Naive B cell (primary cell): ENCODE measurements around the gene NRP2. TPM values are rescaled to one million over a fixed set of nuclear protein-coding genes. Genes with fewer than 3 reads are reported as not detected.

Experiments used
- ATAC-seq, 2 donors: fragments of 150-1000 bp; cut with Tn5 transposase; 2 replicates each; pipeline ENCODE4 v1.10.0; 2021; ENCODE audit warnings: low read depth in 2 of 2, mild to moderate bottlenecking in 2 of 2, moderate library complexity in 2 of 2
- DNase-seq: peaks from one replicate; pipeline ENCODE4 v3.0.0; 2022
- H3K27ac Mint-ChIP-seq, 6 donors: one replicate each; pipeline ENCODE4 v1.8.0; 2020 to 2022; ENCODE audit warnings: mild to moderate bottlenecking in 6 of 6, mixed read lengths in 6 of 6, moderate library complexity in 5 of 6, inconsistent platforms in 2 of 6
- H3K27me3 Mint-ChIP-seq, 3 donors: one replicate each; pipeline ENCODE4 v1.8.0; 2021 to 2022; ENCODE audit warnings: mixed read lengths in 3 of 3, mild to moderate bottlenecking in 1 of 3
- H3K36me3 Mint-ChIP-seq, 2 donors: one replicate each; pipeline ENCODE4 v1.8.0; 2020 to 2022; ENCODE audit warnings: mixed read lengths in 2 of 2, inconsistent platforms in 1 of 2, mild to moderate bottlenecking in 1 of 2
- H3K4me1 Mint-ChIP-seq, 3 donors: one replicate each; pipeline ENCODE4 v1.8.0; 2020 to 2022; ENCODE audit warnings: mixed read lengths in 3 of 3, inconsistent platforms in 1 of 3, mild to moderate bottlenecking in 1 of 3, moderate library complexity in 1 of 3
- H3K4me3 Mint-ChIP-seq, 8 donors: one replicate each; pipeline ENCODE4 v1.8.0; 2020 to 2022; ENCODE audit warnings: mild to moderate bottlenecking in 8 of 8, mixed read lengths in 8 of 8, moderate library complexity in 8 of 8, inconsistent platforms in 2 of 8
- H3K9me3 Mint-ChIP-seq, 7 donors: one replicate each; pipeline ENCODE4 v1.8.0; 2020 to 2022; ENCODE audit warnings: mixed read lengths in 7 of 7, mild to moderate bottlenecking in 5 of 7, inconsistent platforms in 2 of 7, moderate library complexity in 1 of 7
- polyA plus RNA-seq, 6 donors: library from polyadenylated mRNA; unstranded; fragments of 300-500 nt; fragmentation: Illumina TruSeq; gene quantifications; one replicate each; pipeline ENCODE4 v1.2.3, GENCODE V29; 2021; ENCODE audit warnings: low read depth in 6 of 6

Gene NRP2
- polyA plus RNA-seq, 6 donors from 2014 or later: 0.49 to 7.6 (median 2.0) TPM

- peaks cover 0 to 30% (median 6%) of the 10 kb centered on the region in 3 donors for H3K27me3 Mint-ChIP-seq
- no peak overlapping the region for H3K27ac Mint-ChIP-seq
- no peak for DNase-seq
- peaks cover 5 to 15% (median 8%) of the 10 kb centered on the region in 3 donors for H3K4me1 Mint-ChIP-seq
- H3K36me3 Mint-ChIP-seq: peaks cover 0 to 7% of the 10 kb centered on the region in 2 donors
- H3K9me3 Mint-ChIP-seq: peaks cover 0 to 14% (median 0%) of the 10 kb centered on the region in 7 donors
- H3K4me3 Mint-ChIP-seq: no peak overlapping the region
- ATAC-seq: no peak
These were observed 16.5 kb upstream of the NRP2 start for GRCh38 chr2:205665791-205666190.

GRCh38 chr2:205670292-205670691 lies 12.0 kb upstream of the NRP2 start:
- H3K4me1 Mint-ChIP-seq: no peaks in the 10 kb centered on the region
- peaks cover 0 to 14% (median 0%) of the 10 kb centered on the region in 7 donors for H3K9me3 Mint-ChIP-seq
- H3K27me3 Mint-ChIP-seq: peaks cover 9 to 39% (median 15%) of the 10 kb centered on the region in 3 donors

GRCh38 chr2:205673312-205673711 lies 9.0 kb upstream of the NRP2 start:
- no peak overlapping the region for H3K27ac Mint-ChIP-seq
- H3K4me3 Mint-ChIP-seq: no peak overlapping the region
- no peaks in the 10 kb centered on the region for H3K4me1 Mint-ChIP-seq
- peaks cover 0 to 3% (median 0%) of the 10 kb centered on the region in 7 donors for H3K9me3 Mint-ChIP-seq
- ATAC-seq (no peak), DNase-seq (no peak)
- no peaks in the 10 kb centered on the region for H3K36me3 Mint-ChIP-seq
- H3K27me3 Mint-ChIP-seq: peaks cover 9 to 32% (median 15%) of the 10 kb centered on the region in 3 donors

More at GRCh38 chr2:205670292-205670691, 12.0 kb upstream of the NRP2 start:
- no peak overlapping the region for H3K4me3 Mint-ChIP-seq
- no peak for DNase-seq
- peaks cover 0 to 7% of the 10 kb centered on the region in 2 donors for H3K36me3 Mint-ChIP-seq
- ATAC-seq: no peak
- no peak overlapping the region for H3K27ac Mint-ChIP-seq

- ATAC-seq (peak; percentile 34 to 47), DNase-seq (peak; percentile 16)
- H3K27ac Mint-ChIP-seq: no peak overlapping the region
- no peaks in the 10 kb centered on the region for H3K36me3 Mint-ChIP-seq
- H3K4me3 Mint-ChIP-seq: no peak overlapping the region
- peaks cover 10 to 11% (median 10%) of the 10 kb centered on the region in 3 donors for H3K4me1 Mint-ChIP-seq
- H3K27me3 Mint-ChIP-seq: peaks cover 13 to 20% (median 14%) of the 10 kb centered on the region in 3 donors
- H3K9me3 Mint-ChIP-seq: no peaks in the 10 kb centered on the region
These were observed 6.3 kb upstream of the NRP2 start for GRCh38 chr2:205675861-205676516.

GRCh38 chr2:205678541-205679142 lies 3.7 kb upstream of the NRP2 start:
- Mint-ChIP-seq H3K4me1 (peaks cover 27 to 34% (median 29%) of the 10 kb centered on the region in 3 donors), H3K27me3 (peaks cover 6 to 26% (median 15%) of the 10 kb centered on the region in 3 donors), H3K27ac (no peak overlapping the region), H3K4me3 (peak overlapping the region in 1 of 8 donors; percentile 14), H3K36me3 (no peaks in the 10 kb centered on the region), H3K9me3 (no peaks in the 10 kb centered on the region)
- no peak for ATAC-seq
- DNase-seq: no peak

GRCh38 chr2:205679410-205680009 lies 2.8 kb upstream of the NRP2 start:
- Mint-ChIP-seq H3K4me3 (peak overlapping the region in 2 of 8 donors; percentile 66 to 76), H3K36me3 (no peaks in the 10 kb centered on the region)

GRCh38 chr2:205680067-205680466 lies 2.2 kb upstream of the NRP2 start:
- Mint-ChIP-seq H3K36me3 (no peaks in the 10 kb centered on the region), H3K4me1 (peaks cover 39 to 45% (median 44%) of the 10 kb centered on the region in 3 donors), H3K9me3 (no peaks in the 10 kb centered on the region), H3K27ac (no peak overlapping the region), H3K27me3 (peaks cover 14 to 40% (median 20%) of the 10 kb centered on the region in 3 donors), H3K4me3 (peak overlapping the region in 4 of 8 donors; percentile 66 to 83 (median 76))
- ATAC-seq: peak; percentile 13 to 22
- DNase-seq: peak; percentile 28

More at GRCh38 chr2:205679410-205680009, 2.8 kb upstream of the NRP2 start:
- DNase-seq: no peak
- H3K9me3 Mint-ChIP-seq: no peaks in the 10 kb centered on the region
- H3K4me1 Mint-ChIP-seq: peaks cover 35 to 40% (median 38%) of the 10 kb centered on the region in 3 donors
- no peak overlapping the region for H3K27ac Mint-ChIP-seq
- no peak for ATAC-seq
- peaks cover 14 to 34% (median 20%) of the 10 kb centered on the region in 3 donors for H3K27me3 Mint-ChIP-seq

GRCh38 chr2:205680903-205681302 lies 1.4 kb upstream of the NRP2 start:
- no peaks in the 10 kb centered on the region for H3K9me3 Mint-ChIP-seq
- ATAC-seq: no peak
- peak overlapping the region in 4 of 8 donors; percentile 33 to 93 (median 60) for H3K4me3 Mint-ChIP-seq
- no peaks in the 10 kb centered on the region for H3K36me3 Mint-ChIP-seq
- DNase-seq: no peak
- H3K4me1 Mint-ChIP-seq: peaks cover 47 to 54% (median 49%) of the 10 kb centered on the region in 3 donors
- peak overlapping the region in 1 of 6 donors; percentile 82 for H3K27ac Mint-ChIP-seq
- H3K27me3 Mint-ChIP-seq: peaks cover 20 to 48% (median 21%) of the 10 kb centered on the region in 3 donors

- H3K9me3 Mint-ChIP-seq: no peaks in the 10 kb centered on the region
- no peaks in the 10 kb centered on the region for H3K36me3 Mint-ChIP-seq
- peak overlapping the region; percentile 81 to 94 (median 92) for H3K4me3 Mint-ChIP-seq
- peaks cover 52 to 61% (median 55%) of the 10 kb centered on the region in 3 donors for H3K4me1 Mint-ChIP-seq
- DNase-seq (peak; percentile 23), ATAC-seq (peak; percentile 60 to 63)
- peak overlapping the region in 4 of 6 donors; percentile 39 to 88 (median 76) for H3K27ac Mint-ChIP-seq
- peaks cover 20 to 56% (median 24%) of the 10 kb centered on the region in 3 donors for H3K27me3 Mint-ChIP-seq
These were observed 681 bp upstream of the NRP2 start for GRCh38 chr2:205681401-205682238.

GRCh38 chr2:205682971-205683501 lies 735 bp downstream of the NRP2 start:
- H3K27ac Mint-ChIP-seq: peak overlapping the region in 1 of 6 donors; percentile 82
- peak overlapping the region; percentile 90 to 95 (median 92) for H3K4me3 Mint-ChIP-seq
- no peaks in the 10 kb centered on the region for H3K9me3 Mint-ChIP-seq

GRCh38 chr2:205683502-205684367 lies 1.4 kb downstream of the NRP2 start:
- H3K9me3 Mint-ChIP-seq: no peaks in the 10 kb centered on the region
- peak overlapping the region; percentile 90 to 95 (median 92) for H3K4me3 Mint-ChIP-seq
- H3K27me3 Mint-ChIP-seq: peaks cover 24 to 63% (median 24%) of the 10 kb centered on the region in 3 donors
- peak overlapping the region in 2 of 6 donors; percentile 5 to 40 for H3K27ac Mint-ChIP-seq
- ATAC-seq (no peak), DNase-seq (no peak)
- peaks cover 52 to 61% (median 61%) of the 10 kb centered on the region in 3 donors for H3K4me1 Mint-ChIP-seq
- no peaks in the 10 kb centered on the region for H3K36me3 Mint-ChIP-seq

More at GRCh38 chr2:205682971-205683501, 735 bp downstream of the NRP2 start:
- Mint-ChIP-seq H3K36me3 (no peaks in the 10 kb centered on the region), H3K4me1 (peaks cover 52 to 61% (median 61%) of the 10 kb centered on the region in 3 donors), H3K27me3 (peaks cover 24 to 58% (median 24%) of the 10 kb centered on the region in 3 donors)
- no peak for ATAC-seq
- no peak for DNase-seq
